Keratinocyte (primary cell): Measurements from ENCODE around the gene YEATS4. TPM values are rescaled to one million over a fixed set of nuclear protein-coding genes. Genes with fewer than 3 reads are reported as not detected.

ENCODE experiments used
- DNase-seq: peaks from one replicate; pipeline ENCODE4 v3.0.0-alpha.2; 2011; ENCODE audit warnings: low read depth, missing footprints, low spot score
- FAIRE-seq: peaks from 2 replicates; lab custom pipeline; 2011; peaks lifted over from hg19 to GRCh38; lab: Jason Lieb, UNC
- H2AFZ ChIP-seq: 2 replicates; pipeline ENCODE4 v1.6.0; 2012; ENCODE audit warnings: low read length, control low read depth, inconsistent platforms; ENCODE audit not compliant: control insufficient read depth
- H3K27ac ChIP-seq: 2 replicates; pipeline ENCODE4 v1.5.1; 2011; ENCODE audit warnings: low read length; ENCODE audit not compliant: control insufficient read depth, insufficient read depth
- H3K27me3 ChIP-seq: 3 replicates; pipeline ENCODE4 v1.6.0; 2011; ENCODE audit warnings: low read length; ENCODE audit not compliant: control insufficient read depth, insufficient read depth; ENCODE audit errors: extremely low read depth
- H3K36me3 ChIP-seq, 2 experiments: 2 replicates in 1 of 2; 3 replicates in 1 of 2; pipeline ENCODE4 v1.5.1; 2011; ENCODE audit warnings: low read length in 2 of 2, mild to moderate bottlenecking in 1 of 2; ENCODE audit not compliant: control insufficient read depth in 2 of 2, insufficient read depth in 2 of 2; ENCODE audit errors: extremely low read depth in 1 of 2
- H3K4me1 ChIP-seq: 3 replicates; pipeline ENCODE4 v1.5.1; 2011; ENCODE audit warnings: low read length; ENCODE audit not compliant: control insufficient read depth, insufficient read depth; ENCODE audit errors: extremely low read depth
- H3K4me2 ChIP-seq: 3 replicates; pipeline ENCODE4 v1.6.0; 2011; ENCODE audit warnings: low read depth, low read length; ENCODE audit not compliant: control insufficient read depth, insufficient read depth; ENCODE audit errors: extremely low read depth
- H3K4me3 ChIP-seq, 3 experiments: fragments of 200-600 bp in 1 of 3; sonication (generic) in 1 of 3; 2 replicates in 2 of 3; 3 replicates in 1 of 3; pipeline ENCODE4 v1.5.1; 2011 to 2016; ENCODE audit warnings: low read length in 3 of 3, mild to moderate bottlenecking in 3 of 3, control low read depth in 2 of 3, inconsistent platforms in 1 of 3, low read depth in 1 of 3, mixed read lengths in 1 of 3, mixed run types in 1 of 3, moderate library complexity in 1 of 3; ENCODE audit not compliant: control insufficient read depth in 2 of 3, insufficient read depth in 2 of 3; ENCODE audit errors: extremely low read depth in 1 of 3
- H3K79me2 ChIP-seq: 2 replicates; pipeline ENCODE4 v1.6.0; 2012; ENCODE audit warnings: low read length; ENCODE audit not compliant: control insufficient read depth, insufficient read depth
- H3K9ac ChIP-seq: 3 replicates; pipeline ENCODE4 v1.6.0; 2011; ENCODE audit warnings: low read length; ENCODE audit not compliant: control insufficient read depth, insufficient read depth; ENCODE audit errors: extremely low read depth
- H3K9me1 ChIP-seq: 3 replicates; pipeline ENCODE4 v1.6.0; 2011; ENCODE audit warnings: low read length; ENCODE audit not compliant: control insufficient read depth, insufficient read depth; ENCODE audit errors: extremely low read depth
- H3K9me3 ChIP-seq: 2 replicates; pipeline ENCODE4 v1.5.1; 2012; ENCODE audit warnings: low read depth, low read length; ENCODE audit not compliant: control insufficient read depth
- H4K20me1 ChIP-seq: 3 replicates; pipeline ENCODE4 v1.6.0; 2011; ENCODE audit warnings: low read length; ENCODE audit not compliant: control insufficient read depth, insufficient read depth; ENCODE audit errors: extremely low read depth
- EZH2 ChIP-seq: IDR thresholded peaks from one replicate; pipeline ENCODE4 v1.6.1; 2012; ENCODE audit warnings: inconsistent platforms, mild to moderate bottlenecking, low read length, moderate library complexity
- dilution Hi-C: fragments of 300-500 bp; cut with MboI; formaldehyde crosslinking; loops from one replicate; pipeline ENCODE4 v1.7.0; 2020; ENCODE audit warnings: low sequenced_read_pairs; ENCODE audit not compliant: extremely low pct_ligation_motif_present
- polyA plus RNA-seq, 5 experiments: library from polyadenylated mRNA; depleted of rRNA in 3 of 5; stranded (reverse) in 3 of 5; stranded (forward) in 1 of 5; unstranded in 1 of 5; fragments of >200 nt; gene quantifications; 1 replicate in 1 of 5; 2 replicates in 3 of 5; 3 replicates in 1 of 5; pipeline versions ENCODE4 v1.2.1 to v1.2.3, GENCODE V29; 2011 to 2012; ENCODE audit warnings: missing spikeins in 2 of 5, low read depth in 1 of 5, low replicate concordance in 1 of 5
- TF ChIP-seq, protein P1 (sequence below), 3 experiments: IDR thresholded peaks in 1 of 3; conservative IDR thresholded peaks in 1 of 3; optimal IDR thresholded peaks in 1 of 3; 2 replicates in 2 of 3; 3 replicates in 1 of 3; pipeline versions ENCODE3 to v1.5.1; 2011; ENCODE audit warnings: low read length in 3 of 3, mild to moderate bottlenecking in 3 of 3, moderate library complexity in 2 of 3, control low read depth in 1 of 3, inconsistent platforms in 1 of 3; ENCODE audit not compliant: insufficient read depth in 2 of 3; ENCODE audit errors: extremely low read depth in 1 of 3

Gene YEATS4
- polyA plus RNA-seq, 1 donor (not counting 4 experiments of a cell fraction or from before 2014, with no cell fraction given) = 21.0 TPM

DNA sequence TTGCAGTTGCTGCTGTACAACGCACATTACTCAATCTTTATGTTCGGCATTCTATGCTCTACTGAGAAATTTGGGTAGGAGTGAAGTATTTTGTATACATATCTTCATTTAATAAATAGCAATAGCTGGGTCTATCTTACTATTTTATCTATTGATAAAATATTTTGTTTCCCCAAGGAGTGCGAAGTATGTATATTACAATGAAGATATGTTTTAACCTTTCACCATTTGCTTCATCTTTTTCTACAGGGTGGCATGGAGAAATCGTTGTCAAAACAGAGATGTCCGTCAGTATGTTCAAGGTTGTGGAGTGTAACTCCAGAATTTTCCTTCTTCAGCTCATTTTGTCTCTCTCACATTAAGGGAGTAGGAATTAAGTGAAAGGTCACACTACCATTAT, 6.6 kb upstream of the YEATS4 start:
- Histone ChIP-seq H3K79me2 (no peaks in the 10 kb centered on the region), H3K9ac (no peak overlapping the region), H3K9me1 (no peaks in the 10 kb centered on the region), H3K4me1 (peaks cover 4% of the 10 kb centered on the region), H2AFZ (no peak overlapping the region), H3K27me3 (no peaks in the 10 kb centered on the region), H3K27ac (no peak overlapping the region), H3K4me2 (no peak overlapping the region), H3K36me3 (no peaks in the 10 kb centered on the region), H4K20me1 (no peaks in the 10 kb centered on the region), H3K4me3 (no peak overlapping the region), H3K9me3 (no peaks in the 10 kb centered on the region)
- DNase-seq (no peak), FAIRE-seq (no peak)
- dilution Hi-C loops = no loop called here
- no peak for TF ChIP-seq EZH2
- TF ChIP-seq, protein P1, sequence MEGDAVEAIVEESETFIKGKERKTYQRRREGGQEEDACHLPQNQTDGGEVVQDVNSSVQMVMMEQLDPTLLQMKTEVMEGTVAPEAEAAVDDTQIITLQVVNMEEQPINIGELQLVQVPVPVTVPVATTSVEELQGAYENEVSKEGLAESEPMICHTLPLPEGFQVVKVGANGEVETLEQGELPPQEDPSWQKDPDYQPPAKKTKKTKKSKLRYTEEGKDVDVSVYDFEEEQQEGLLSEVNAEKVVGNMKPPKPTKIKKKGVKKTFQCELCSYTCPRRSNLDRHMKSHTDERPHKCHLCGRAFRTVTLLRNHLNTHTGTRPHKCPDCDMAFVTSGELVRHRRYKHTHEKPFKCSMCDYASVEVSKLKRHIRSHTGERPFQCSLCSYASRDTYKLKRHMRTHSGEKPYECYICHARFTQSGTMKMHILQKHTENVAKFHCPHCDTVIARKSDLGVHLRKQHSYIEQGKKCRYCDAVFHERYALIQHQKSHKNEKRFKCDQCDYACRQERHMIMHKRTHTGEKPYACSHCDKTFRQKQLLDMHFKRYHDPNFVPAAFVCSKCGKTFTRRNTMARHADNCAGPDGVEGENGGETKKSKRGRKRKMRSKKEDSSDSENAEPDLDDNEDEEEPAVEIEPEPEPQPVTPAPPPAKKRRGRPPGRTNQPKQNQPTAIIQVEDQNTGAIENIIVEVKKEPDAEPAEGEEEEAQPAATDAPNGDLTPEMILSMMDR (optimal IDR thresholded peaks at IDR 0.05 in 1 of 3, IDR thresholded peaks at IDR 0.05 in 1 of 3, conservative IDR thresholded peaks at IDR 0.05 in 1 of 3; ENCODE audit: extremely low read depth in 1 of 3, insufficient read depth in 2 of 3, low read length in 3 of 3) = no peak

DNA sequence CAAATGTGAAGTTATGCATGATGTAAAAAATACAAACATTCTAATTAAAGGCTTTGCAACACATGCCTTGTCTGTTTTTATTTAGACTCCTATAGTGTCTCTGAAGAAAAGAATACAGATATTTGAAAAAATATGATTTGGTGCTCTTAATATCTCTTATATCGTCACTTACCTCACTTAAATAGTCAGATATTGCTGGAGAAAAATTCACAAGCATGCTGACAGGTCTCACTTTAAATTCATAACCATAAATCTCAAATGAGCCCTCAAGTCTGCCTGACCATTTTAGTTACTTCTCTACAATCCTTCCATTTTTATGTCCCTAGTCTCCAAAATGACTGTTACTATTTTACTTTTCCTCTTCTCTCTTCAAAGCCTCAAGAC, 5.4 kb upstream of the YEATS4 start:
- DNase-seq = no peak
- Histone ChIP-seq H3K27me3 (no peaks in the 10 kb centered on the region), H3K79me2 (no peaks in the 10 kb centered on the region), H3K9me3 (no peaks in the 10 kb centered on the region), H4K20me1 (no peaks in the 10 kb centered on the region), H3K4me2 (no peak overlapping the region), H3K4me3 (no peak overlapping the region), H3K36me3 (no peaks in the 10 kb centered on the region), H3K27ac (no peak overlapping the region), H3K4me1 (peaks cover 9% of the 10 kb centered on the region), H3K9me1 (no peaks in the 10 kb centered on the region), H2AFZ (no peak overlapping the region), H3K9ac (no peak overlapping the region)
- dilution Hi-C loops = no loop called here
- no peak for FAIRE-seq
- TF ChIP-seq, protein P1 (optimal IDR thresholded peaks at IDR 0.05 in 1 of 3, IDR thresholded peaks at IDR 0.05 in 1 of 3, conservative IDR thresholded peaks at IDR 0.05 in 1 of 3; ENCODE audit: extremely low read depth in 1 of 3, insufficient read depth in 2 of 3, low read length in 3 of 3) = no peak
- no peak for TF ChIP-seq EZH2
